NCI-H146 treated with DMSO at 0.1 percent for 48 hours (cell line): ENCODE data around the gene LRBA.
A peak's percentile ranks its signal among the peaks of the same experiment; 100 is the strongest.

Experiments
- DNase-seq: peaks from one replicate; lab custom pipeline; 2025; ENCODE audit not compliant: unreplicated experiment; lab: John Stamatoyannopoulos, UW

LRBA gene

DNA sequence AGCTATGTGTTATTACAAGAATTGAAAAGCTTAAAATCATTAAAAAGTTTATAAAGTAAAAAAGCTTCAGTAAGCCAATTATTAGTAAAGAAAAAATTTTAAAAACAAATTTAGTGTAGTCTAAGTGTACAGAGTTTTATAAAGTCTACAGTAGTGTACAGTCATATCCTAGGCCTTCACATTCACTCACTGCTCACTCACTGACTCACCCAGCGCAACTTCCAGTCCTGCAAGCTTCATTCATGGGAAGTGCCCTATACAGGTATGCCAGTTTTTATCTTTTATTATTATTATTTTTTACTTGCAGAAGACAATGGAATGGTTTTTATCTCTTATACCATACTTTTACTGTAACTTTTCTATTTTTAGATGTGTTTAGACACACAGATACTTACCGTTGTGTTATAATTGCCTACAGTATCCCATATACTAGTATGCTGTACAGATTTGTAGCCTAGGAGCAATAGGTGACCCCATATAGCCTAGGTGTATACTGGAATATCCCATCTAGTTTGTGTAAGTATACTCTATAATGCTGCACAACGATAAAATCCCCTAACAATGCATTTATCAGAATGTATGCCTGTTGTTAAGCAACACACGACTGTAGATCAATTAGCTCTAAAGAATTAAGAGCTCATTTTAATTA, 706.1 kb downstream of the LRBA start:
- no peak for DNase-seq

DNA sequence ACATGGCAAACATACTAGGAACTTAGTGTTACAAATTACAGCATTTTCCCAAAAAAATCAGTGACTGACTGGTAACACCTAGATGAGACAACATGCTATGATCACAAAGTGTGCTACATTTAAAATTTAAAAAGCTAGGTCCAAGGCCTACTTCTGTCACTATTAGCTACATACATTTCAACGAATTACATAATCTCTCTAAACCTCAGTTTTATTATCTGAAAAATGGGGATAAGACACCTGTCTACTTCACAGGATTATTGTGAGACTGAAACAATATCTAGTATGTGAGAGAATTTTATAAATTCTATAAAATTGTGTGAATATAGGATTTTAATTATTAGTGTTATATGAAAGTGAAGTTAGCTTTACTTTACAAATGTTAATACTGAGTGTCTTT, 708.4 kb downstream of the LRBA start:
- no peak for DNase-seq

DNA sequence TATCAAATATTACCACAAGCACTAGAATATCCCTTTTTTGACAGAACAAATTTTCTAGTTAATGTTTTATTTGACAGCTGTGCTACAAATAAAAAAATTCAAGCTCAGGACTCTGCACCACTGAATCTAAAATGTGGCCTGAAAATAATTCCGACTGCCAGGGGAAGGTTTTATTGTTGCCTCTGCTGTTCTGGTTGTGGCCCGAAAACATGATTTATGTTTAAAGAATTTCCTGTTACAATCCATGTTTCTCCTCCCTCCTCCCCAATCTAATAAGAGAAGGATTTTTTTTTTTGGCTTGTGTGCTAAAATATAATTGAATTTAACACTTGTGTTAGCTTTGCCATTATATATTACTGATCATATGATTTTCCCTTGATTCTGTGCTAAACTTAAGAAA, 709.1 kb downstream of the LRBA start:
- no peak for DNase-seq

DNA sequence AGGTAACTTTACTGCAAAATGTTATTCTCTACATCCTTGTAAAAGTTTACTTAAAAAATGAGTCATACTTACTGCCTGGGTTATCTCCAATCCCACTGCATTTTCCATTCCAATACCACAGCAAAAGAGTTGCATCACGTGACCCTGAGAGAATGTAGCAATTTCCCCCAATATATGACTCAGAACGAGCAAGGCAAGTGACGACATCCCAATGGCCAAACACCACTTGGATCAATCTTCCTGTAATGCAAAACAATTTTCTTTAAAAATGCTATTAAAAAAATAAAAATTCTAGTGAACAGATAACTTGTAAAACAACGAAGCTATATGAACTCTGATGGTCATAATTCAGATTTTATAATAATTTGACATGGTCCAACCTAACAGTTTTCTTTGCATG, 712.5 kb downstream of the LRBA start:
- DNase-seq: no peak

DNA sequence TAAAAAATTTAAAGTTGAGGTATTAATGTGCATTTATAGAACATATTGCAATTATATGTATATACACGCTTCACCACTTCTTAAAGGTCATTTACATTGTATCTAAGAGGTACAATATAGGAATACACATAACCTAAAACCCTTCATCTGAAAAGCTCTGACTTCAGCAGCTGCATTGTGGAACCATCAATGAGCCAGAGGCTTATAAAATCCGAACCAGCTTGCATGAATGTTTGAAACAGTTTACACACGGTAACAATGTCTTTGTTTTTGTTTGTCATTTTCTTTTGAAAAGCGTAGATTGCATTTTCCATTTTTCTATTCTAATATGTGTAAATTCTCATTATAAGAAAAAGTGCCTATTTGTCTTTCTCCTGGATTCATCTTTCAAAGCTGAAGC, 715.3 kb downstream of the LRBA start:
- no peak for DNase-seq

DNA sequence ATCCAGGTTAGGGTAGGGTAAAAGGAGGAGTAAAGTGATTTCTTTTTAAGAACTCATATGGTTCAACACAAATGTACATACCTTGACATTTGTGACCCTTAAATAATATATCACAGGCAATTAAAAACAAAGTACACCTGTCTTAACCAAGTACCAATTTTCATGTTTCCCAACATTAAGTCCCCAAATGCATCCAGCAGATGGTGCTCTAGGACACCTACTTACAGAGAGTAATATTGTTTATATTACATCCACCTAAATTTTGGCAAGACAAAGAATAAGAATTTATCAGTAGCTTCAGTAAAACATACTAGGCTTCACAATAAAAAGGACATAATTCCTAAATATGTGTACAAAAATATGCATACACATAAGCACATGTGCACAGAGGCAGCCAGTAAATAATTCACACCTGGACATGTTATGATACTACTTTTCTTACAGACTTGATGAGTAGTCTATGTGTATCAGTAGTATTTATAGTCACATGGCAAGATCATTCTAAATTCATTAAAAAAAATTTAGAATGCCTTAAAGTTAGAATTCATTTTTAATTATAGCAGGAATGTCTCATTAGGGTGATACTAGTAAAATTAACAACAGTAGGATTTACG, 717.1 kb downstream of the LRBA start:
- peak; percentile 9 for DNase-seq

DNA sequence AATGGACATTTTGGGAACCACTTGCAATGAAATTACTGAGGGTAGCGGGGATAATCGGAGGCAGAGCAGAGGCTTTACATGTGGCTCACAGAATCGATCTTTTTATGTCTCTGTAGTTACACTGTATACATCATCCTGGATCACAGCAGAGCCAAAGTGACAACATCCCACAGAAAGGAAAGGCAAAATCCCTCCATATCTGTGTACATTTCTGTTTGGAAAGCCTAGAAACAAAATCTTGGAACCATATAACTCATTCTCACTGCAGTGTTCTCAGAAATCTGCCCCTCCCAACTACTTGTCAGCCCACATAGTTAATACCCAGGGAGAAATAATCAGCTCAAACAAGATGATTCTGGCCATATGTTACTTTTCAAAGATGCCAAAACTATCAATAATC, 725.2 kb downstream of the LRBA start:
- no peak for DNase-seq

DNA sequence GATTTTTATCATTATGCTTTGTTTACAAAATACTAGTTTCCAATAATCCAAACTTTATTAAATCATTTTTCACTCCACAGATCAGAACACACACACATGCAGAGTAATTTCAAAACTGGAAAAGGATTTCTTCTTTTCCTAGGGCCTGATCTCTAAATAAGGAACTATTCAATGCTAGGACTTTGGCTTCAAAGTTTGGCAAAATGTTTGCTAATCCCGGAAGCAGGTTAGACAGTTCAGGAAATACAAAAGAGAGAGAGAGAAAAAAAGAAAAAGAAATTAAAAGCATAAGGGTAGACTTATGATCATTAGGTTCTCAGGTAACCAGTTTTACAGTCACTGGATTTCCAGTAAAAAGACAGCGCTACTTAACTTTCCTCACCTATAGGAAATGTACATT, 725.9 kb downstream of the LRBA start:
- no peak for DNase-seq

DNA sequence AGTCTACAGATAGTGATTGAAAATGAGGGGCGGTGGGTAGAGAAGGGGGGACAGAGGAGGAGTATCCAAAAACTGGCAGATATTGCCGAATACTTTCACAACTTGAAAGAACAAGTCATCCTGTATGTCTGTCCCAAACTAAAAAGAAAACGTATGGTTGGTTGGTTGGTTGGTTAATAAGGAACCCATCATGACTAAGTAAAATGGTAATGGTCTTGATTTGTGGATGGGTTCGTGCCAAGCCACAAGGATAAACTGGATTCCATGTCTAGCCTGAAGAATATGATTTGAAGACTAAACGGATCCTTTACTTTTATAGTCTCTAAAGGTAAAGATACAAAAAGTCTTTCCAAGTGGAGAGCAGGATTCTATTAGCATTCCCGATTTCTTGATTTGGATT, 728.4 kb downstream of the LRBA start:
- no peak for DNase-seq

DNA sequence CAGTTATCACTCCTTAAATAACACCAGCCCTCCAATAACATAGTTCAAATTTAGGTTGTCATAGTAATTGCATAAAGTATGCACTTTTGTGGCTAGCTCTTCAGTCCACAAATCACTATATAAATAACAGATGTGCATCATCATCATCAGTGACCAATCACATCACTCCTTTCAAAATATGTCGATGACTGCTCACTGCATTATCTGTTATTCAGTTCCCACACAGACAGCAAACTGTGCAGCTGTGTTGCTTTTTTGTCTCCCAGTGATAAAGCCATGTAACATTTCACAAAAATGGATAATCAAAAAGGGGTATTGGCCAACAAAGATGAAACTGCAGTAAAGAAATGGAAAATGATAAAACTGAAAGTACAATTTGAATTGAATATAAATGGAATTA, 731.4 kb downstream of the LRBA start:
- DNase-seq: no peak

DNA sequence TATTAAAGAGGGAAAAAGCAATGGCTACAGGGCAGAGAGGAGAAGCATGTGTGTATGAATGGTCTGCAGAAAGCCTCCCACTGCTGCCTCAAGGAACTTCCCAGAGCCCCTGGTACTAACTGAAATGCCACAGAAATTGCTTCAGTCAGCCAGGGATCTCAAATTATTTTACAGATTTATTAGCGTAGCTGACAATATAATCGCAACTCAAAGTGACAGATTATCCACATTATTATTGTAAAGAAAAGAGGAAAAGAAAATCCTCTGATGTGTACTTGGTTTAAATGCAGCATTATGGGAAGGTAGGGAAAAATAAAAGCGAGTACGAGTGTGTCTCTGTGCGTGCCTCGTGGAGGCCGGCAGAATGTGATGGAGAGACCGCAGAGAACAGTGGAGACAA, 734.1 kb downstream of the LRBA start:
- no peak for DNase-seq

DNA sequence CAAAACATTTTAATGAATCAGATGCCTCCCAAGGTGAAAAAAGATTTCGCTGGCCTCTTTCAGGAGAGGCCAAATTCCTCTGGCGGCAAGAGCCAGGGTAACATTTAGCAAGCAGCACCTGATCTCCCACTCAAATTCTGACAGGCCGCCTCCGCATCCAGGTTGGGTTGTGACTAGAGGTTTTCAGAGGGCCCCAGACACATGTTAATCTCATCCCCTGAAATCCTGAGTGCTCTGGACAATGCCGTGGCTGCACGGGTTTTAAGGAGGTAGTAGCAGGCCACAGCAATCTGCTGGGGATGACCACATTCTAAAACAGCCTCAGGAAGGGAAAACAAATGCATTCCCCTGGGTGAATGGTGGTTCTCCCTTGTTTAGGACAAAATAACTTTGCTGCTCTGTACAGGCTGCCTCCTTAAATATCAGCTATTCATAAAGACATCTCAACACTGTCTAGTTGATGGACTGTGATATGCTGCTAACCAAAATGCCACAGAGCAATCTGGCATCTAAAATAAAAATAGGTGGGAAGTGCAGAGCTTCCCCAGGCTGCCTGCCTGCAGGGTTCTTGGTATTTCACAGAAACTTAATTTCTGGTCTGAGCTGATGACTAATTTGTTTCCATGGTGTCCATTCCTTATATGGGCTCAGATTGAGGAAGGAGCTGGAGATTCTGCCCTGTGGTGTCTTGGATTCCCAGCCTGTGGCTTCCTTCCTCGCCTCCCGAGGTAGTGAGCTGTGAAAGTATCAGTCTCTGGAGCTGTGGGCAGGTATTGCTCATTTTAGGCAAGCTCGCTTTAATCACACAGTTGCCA, 734.8 kb downstream of the LRBA start:
- DNase-seq: no peak

DNA sequence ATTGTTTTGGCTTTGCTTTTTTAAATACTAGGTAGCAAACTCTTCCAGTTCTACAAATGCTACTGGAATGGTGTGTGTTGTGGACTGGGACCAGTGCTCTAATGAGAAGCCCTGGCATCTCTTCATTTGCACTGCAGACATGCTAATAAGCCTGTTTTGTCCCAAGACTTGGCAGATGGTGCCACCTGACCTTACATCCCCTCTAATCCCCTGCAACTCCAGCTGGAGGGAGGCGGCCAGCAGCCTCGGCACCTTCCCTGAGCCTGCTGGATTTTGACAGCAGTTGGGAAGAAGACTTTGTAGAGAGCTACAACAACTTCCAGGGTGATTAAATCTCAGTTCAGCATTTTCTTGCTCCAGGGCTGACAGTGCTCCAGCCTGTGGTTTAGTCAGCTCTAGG, 736.9 kb downstream of the LRBA start:
- DNase-seq: no peak

DNA sequence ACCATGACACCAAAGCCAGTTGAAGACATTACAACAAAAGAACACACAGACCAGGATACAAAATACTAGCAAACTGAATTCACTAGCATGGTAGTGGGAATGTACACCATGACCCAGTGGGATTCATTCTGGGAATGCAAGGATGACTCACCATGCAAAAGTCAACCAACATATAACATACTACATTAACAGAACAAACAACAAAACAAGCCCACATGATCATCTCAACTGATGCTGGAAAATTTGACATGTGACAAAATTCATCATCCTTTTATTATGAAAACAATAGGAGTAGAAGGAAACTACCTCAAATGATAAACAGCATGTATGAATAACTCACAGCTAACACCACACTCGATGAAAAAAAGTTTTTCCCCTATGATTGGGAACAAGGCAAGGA, 746.6 kb downstream of the LRBA start:
- no peak for DNase-seq

DNA sequence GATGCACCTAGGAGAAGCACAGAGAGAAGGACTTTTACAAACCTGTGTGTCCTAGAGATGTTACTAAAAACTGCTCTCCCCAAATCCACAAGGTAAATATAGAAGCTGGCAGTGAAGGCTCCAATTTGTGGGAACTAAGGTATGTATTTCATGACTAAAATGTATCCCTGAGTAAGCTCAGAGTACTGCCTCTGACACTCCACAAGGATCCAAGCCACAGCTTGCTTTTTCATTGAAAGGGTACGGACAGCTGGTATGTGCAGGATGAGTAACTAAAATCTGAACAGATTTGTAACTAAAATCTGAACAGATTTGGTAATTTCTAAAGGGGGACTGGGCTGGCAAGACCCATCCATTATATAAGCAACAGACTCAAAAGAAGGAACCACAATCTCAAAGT, 749.3 kb downstream of the LRBA start:
- no peak for DNase-seq

DNA sequence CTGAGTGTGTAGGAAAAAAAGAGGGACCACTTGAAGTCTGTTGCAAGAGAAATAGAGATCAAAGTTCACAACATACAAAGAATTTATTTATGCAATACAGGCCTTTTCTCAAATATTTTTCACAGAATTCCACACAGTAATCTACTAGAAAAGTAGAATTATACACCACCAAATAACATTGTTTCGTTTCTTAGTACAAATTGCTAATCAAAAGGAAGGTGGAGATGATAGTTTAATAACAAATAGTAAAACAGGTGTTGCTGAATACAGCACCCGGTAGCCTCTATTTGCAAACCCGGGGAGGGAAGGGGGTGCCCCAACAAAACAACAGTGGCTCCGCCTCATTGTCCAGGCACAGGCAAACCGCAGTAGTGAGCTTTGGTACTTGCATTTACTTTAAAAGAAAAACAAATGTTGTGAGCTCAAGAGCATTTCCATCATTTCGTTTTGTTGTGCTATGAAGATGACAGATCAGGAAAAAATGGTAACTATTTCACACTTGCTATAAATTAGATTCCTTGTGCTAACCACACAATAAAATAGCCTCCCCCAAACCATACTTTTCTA, 750.4 kb downstream of the LRBA start:
- no peak for DNase-seq

DNA sequence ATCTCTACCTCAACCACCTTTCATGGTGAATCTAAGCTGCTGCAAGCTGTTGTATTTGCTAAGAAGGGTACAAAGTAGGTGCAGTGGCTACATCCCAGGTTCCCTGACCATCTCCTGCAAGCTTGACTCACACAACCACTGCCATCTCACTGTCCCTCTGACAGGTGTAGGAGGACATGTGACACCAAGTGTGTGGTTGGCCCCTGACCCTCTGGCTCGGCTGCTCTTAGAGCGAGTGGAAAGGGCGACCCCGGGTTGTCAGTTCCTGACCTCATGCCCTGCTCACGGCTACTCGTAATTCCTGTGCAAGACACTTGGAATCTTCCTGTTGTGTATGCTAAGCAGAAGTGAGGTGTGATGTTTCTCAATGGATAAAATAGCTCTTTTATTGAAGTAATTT, 752.5 kb downstream of the LRBA start:
- no peak for DNase-seq

DNA sequence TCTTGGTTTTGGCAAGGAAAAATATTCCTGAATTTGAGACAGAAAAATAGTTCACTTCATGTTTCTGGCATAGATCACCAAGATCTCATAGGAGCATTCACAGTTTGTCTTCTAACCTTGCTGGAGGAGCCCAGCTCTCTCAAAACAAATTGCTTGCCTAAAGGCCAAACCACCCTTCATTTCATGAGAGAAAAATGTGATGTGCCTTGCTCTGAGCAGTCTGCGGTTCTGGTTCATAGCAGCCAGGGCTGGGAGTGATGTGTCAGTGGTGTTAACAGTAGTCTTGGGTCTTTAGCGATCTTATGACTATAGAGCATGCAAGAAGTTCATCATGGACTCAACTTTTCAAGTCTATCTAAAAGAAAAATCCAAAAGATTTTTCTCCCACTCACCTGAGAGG, 753.5 kb downstream of the LRBA start:
- no peak for DNase-seq

DNA sequence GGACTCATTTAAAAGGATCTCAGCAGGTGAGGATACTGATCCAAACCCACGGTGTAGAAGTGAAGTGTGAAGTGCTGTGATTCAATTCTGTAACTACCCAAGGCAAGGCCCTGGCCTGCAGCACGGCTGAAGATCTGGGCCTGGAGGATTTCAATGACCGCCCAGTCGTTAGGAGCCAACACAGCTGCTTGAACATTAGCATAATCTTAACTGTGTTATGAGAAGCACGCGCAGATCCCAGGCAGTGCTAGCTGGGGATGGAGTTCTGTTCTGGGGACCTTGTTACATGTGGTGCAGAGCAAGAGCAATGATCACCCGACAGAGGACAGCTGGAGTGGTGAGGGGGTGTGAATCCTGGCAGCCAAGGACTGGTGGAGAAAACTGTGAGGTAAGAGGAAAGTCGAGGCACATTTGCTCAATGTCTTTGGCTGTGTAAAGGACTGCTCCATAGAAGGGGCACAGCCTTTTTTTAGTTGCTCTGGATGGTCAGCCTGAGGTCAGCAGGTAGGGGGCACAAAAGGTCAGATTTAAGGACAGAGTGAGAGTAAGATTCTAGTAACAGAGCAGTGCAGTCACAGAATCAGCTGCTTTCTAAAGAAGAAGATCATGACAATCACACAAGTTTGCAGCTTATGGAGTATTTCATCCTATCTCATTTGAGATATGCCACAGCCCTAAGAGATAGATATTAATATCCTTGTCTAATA, 755.1 kb downstream of the LRBA start:
- no peak for DNase-seq

DNA sequence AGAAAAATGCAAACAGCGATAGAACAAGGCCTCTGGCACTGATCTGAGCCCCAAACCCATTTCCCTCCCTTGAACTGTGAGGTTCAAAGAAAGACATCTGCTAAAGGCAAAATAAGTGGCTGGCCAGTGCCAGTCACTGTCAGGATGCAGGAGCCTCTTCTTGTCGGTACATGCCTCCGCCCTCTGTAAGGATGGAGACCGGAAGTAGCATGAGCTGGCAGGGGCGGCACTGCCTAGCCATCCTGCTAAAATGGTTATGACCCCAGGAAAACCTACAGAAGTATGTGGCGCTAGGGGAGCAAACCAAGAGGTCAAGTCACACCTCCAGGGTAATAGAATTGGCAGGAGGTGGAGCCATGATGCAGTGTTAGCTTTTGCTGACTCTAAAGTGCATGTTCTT, 756.5 kb downstream of the LRBA start:
- DNase-seq: no peak
